ENCODE measurements around the gene IPO13. TPM values are rescaled to one million over a fixed set of nuclear protein-coding genes. Genes with fewer than 3 reads are reported as not detected.

Gene IPO13
- total and polyA plus RNA-seq, 10 of the 15 experiments (the other 5 are each of a cell fraction or from before 2014, with no cell fraction given): 7.1 to 26.6 (median 15.9) TPM

- TF ChIP-seq, protein P1, sequence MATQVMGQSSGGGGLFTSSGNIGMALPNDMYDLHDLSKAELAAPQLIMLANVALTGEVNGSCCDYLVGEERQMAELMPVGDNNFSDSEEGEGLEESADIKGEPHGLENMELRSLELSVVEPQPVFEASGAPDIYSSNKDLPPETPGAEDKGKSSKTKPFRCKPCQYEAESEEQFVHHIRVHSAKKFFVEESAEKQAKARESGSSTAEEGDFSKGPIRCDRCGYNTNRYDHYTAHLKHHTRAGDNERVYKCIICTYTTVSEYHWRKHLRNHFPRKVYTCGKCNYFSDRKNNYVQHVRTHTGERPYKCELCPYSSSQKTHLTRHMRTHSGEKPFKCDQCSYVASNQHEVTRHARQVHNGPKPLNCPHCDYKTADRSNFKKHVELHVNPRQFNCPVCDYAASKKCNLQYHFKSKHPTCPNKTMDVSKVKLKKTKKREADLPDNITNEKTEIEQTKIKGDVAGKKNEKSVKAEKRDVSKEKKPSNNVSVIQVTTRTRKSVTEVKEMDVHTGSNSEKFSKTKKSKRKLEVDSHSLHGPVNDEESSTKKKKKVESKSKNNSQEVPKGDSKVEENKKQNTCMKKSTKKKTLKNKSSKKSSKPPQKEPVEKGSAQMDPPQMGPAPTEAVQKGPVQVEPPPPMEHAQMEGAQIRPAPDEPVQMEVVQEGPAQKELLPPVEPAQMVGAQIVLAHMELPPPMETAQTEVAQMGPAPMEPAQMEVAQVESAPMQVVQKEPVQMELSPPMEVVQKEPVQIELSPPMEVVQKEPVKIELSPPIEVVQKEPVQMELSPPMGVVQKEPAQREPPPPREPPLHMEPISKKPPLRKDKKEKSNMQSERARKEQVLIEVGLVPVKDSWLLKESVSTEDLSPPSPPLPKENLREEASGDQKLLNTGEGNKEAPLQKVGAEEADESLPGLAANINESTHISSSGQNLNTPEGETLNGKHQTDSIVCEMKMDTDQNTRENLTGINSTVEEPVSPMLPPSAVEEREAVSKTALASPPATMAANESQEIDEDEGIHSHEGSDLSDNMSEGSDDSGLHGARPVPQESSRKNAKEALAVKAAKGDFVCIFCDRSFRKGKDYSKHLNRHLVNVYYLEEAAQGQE (IDR thresholded peaks at IDR 0.05; ENCODE audit: low read depth, low read length): peak; percentile 84
- TF ChIP-seq PAX5 (IDR thresholded peaks at IDR 0.05; ENCODE audit: borderline replicate concordance, low read depth, low read length) (0 out of 2 replicates have a peak, but pooled peaks have one; percentile 11), ZNF384 (IDR thresholded peaks at IDR 0.05; ENCODE audit: borderline replicate concordance, low read depth, low read length) (no peak), RAD21 (IDR thresholded peaks at IDR 0.05; ENCODE audit: insufficient read depth, low read depth, low read length) (peak; percentile 59), TARDBP (IDR thresholded peaks at IDR 0.05; ENCODE audit: borderline replicate concordance) (0 out of 2 replicates have a peak, but pooled peaks have one; percentile 74), IRF5 (IDR thresholded peaks at IDR 0.05; ENCODE audit: borderline replicate concordance) (peak; percentile 97), PKNOX1 (IDR thresholded peaks at IDR 0.05) (peak; percentile 93), RFX5 (IDR thresholded peaks at IDR 0.05; ENCODE audit: low read depth, low read length) (0 out of 2 replicates have a peak, but pooled peaks have one; percentile 12), CHD2 (IDR thresholded peaks at IDR 0.05; ENCODE audit: borderline replicate concordance, low read depth, low read length) (0 out of 2 replicates have a peak, but pooled peaks have one; percentile 47), SREBF2 (IDR thresholded peaks at IDR 0.05; ENCODE audit: low read length) (no peak), IKZF2 (IDR thresholded peaks at IDR 0.05) (peak; percentile 62 to 73), ZBED1 (IDR thresholded peaks at IDR 0.05; ENCODE audit: borderline replicate concordance) (no peak), ZNF274 (IDR thresholded peaks at IDR 0.05; ENCODE audit: insufficient read depth, insufficient read length) (no peak), SREBF1 (IDR thresholded peaks at IDR 0.05; ENCODE audit: low read length) (no peak)
- TF ChIP-seq, protein P2, sequence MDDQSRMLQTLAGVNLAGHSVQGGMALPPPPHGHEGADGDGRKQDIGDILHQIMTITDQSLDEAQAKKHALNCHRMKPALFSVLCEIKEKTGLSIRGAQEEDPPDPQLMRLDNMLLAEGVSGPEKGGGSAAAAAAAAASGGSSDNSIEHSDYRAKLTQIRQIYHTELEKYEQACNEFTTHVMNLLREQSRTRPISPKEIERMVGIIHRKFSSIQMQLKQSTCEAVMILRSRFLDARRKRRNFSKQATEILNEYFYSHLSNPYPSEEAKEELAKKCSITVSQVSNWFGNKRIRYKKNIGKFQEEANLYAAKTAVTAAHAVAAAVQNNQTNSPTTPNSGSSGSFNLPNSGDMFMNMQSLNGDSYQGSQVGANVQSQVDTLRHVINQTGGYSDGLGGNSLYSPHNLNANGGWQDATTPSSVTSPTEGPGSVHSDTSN (IDR thresholded peaks at IDR 0.05; ENCODE audit: insufficient replicate concordance, low read depth, low read length): peak; percentile 80
- TF ChIP-seq, protein P3, sequence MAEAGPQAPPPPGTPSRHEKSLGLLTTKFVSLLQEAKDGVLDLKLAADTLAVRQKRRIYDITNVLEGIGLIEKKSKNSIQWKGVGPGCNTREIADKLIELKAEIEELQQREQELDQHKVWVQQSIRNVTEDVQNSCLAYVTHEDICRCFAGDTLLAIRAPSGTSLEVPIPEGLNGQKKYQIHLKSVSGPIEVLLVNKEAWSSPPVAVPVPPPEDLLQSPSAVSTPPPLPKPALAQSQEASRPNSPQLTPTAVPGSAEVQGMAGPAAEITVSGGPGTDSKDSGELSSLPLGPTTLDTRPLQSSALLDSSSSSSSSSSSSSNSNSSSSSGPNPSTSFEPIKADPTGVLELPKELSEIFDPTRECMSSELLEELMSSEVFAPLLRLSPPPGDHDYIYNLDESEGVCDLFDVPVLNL (IDR thresholded peaks at IDR 0.05; ENCODE audit: low read depth, low read length): peak; percentile 22; the same call in 1 of the 2 replicates
- TF ChIP-seq, protein P4, sequence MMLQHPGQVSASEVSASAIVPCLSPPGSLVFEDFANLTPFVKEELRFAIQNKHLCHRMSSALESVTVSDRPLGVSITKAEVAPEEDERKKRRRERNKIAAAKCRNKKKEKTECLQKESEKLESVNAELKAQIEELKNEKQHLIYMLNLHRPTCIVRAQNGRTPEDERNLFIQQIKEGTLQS (IDR thresholded peaks at IDR 0.05; ENCODE audit: borderline replicate concordance, extremely low read depth, low read depth, low read length): peak; percentile 34; the same call in 1 of the 2 replicates
- TF ChIP-seq, protein P5, sequence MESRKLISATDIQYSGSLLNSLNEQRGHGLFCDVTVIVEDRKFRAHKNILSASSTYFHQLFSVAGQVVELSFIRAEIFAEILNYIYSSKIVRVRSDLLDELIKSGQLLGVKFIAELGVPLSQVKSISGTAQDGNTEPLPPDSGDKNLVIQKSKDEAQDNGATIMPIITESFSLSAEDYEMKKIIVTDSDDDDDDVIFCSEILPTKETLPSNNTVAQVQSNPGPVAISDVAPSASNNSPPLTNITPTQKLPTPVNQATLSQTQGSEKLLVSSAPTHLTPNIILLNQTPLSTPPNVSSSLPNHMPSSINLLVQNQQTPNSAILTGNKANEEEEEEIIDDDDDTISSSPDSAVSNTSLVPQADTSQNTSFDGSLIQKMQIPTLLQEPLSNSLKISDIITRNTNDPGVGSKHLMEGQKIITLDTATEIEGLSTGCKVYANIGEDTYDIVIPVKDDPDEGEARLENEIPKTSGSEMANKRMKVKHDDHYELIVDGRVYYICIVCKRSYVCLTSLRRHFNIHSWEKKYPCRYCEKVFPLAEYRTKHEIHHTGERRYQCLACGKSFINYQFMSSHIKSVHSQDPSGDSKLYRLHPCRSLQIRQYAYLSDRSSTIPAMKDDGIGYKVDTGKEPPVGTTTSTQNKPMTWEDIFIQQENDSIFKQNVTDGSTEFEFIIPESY (IDR thresholded peaks at IDR 0.05): peak; percentile 74; the same call in 1 of the 2 replicates
Observed at GRCh38 chr1:43946236-43947060, at the start of gene IPO13 (continued).

Measured in GM12878 (cell line).